HG03460 (cell line): ENCODE results near the gene PXN.
A peak's percentile ranks its signal among the peaks of the same experiment; 100 is the strongest.
"Not testable (repeated sequence)": the region's sequence is repeated elsewhere in the genome, so short reads cannot be mapped to it uniquely, and the experiment has no call there.

Experiments
- ATAC-seq: cut with Tn5 transposase; IDR thresholded peaks from one replicate; pipeline ENCODE4 v1.9.1; 2021; ENCODE audit not compliant: unreplicated experiment

The PXN gene

DNA sequence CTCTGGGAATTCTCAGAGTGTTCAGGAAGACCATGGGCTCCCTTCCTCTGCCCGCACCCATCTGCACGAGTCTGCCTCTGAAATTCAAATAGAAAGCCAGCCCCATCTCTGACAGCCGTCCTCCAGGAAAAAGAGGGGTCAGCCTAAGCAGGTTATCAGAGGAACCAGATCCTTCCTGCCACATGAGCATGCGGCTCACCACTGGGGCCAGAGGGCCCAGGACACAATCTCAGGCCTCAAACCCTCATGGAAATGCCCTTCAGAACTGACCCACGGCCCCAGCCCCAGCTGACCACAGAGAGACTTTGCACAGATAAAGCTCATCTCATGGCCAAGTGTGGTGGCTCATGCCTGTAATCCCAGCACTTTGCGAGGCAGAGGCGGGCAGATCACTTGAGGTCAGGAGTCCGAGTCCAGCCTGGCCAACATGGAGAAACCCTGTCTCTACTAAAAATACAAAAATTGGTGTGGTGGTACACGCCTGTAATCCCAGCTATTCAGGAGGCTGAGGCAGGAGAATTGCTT lies 23.2 kb downstream of the PXN start:
- no peak for ATAC-seq

DNA sequence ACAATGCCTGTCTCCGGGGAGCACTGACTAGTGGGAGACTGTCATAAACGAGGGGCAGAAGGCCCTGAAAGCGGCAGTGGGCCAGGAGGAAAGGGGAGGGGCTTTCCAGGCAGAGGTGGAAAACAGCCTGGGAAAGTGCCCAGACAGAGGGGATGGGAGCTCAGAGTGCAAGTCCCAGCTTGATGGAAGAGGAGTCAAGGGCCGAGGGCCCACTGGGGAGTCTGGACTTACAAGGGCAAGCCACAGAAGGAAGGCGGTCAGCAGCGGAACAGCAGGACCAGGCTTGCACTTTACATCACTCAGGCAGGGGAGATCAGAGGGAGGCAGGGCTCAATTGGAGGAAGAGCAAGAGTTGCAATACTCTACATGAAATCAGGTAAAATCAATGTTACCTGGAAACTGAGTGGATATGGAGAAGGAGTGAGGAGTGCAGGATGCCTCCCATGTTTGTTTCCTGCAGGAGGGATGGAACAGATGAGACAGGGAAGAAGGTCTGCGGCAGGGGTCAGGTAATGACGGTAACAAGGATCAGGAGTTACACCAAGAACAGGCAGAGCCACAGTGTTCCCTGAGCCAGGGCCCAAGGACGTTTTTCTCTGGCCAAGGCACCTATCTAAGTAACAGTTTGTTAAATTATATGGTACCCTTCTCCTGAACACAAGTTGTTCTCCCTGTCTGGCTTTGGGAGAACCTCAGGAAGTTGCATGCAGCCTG lies 23.8 kb downstream of the PXN start:
- ATAC-seq = no peak

DNA sequence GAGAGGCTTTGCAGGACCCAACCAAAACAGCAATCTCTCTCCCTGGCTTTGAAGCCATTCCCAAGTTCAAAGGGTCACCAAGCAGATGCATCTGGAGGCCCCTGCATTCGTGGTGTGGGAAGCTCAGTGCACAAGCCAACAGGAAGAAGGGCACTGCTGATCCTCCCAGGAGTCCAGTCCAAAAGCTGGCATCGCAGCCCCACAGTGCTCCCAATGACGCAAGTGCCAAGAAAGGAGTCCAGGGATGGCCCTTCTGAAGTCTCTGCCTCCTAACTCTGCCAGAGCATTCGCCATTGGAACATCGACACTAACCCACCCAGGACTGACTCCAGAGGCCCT lies 25.1 kb downstream of the PXN start:
- no peak for ATAC-seq

DNA sequence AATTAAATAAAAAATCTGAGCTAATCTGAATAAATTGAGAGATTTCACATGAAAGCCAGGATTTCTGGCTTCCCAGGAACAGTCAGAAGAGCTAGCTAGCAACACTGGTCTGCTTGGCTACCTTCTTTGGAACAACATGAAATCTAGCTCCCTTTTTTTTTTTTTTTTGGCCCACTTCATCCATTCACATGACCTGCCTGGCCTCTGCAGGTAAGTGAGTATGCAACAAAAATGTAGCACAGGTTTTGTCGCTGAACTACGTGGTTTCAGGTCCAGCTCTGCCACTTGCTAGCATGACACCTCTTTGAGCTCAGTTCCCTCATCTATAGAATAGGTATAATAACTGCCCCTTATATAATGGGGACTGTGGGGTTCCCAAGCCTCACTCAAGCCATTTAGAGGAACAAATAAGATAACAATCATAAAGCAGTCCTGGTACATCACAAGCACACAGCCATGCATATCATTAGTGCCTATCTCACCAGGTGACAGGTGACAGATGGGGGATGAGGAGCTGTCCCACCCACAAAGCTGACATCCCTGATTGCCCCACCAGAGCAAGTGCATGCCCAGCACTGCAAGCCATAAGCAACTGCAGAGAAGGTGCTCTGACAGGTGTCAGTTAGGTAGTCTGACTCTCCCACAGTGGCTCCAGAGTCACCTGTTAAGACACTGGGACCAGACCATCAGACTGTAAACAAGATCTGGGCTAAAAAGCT lies 25.6 kb downstream of the PXN start:
- ATAC-seq = no peak

DNA sequence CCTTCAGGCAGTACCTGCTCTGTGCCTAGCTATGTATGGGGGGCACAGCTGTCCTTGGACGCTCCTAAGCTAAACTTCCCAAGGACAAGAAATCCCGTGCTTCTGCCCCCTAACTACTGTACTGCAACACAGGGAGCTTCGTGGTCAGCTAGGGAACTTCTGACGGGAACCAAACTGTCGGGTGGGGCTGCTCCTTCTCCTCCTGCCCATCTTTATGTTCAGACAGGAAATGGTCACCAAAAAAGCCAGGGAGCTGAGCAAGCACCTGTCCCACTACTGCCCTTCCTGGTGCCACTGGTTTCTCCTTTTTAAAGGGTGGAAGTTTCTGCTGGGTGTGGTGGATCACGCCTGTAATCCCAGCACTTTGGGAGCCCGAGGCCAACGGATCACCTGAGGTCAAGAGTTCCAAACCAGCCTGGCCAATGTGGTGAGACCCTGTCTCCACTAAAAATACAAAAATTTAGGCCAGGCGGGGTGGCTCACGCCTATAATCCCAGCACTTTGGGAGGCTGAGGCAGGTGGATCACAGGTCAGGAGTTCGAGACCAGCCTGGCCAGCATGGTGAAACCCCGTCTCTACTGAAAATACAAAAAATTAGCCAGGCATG lies 26.6 kb downstream of the PXN start:
- ATAC-seq = no peak

DNA sequence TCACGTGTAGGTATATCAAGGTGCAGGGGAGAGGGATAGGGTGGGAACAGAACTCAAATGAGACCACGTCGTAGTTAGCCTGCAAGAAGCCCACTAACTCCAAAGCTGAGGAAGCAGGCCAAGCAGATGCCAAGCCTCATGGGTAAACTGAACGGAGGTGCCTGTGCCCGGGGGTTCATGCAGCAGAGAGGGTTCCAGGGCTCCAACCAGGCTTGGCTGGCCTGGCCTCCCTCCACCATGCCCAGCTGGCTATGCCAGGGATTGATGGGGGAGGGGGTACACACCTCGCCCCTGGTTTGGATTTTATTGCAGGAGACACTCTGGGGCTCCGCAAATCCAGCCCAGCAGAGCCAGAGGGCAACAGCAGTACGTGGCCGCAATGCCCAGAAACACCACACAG lies 27.3 kb downstream of the PXN start:
- ATAC-seq = no peak

DNA sequence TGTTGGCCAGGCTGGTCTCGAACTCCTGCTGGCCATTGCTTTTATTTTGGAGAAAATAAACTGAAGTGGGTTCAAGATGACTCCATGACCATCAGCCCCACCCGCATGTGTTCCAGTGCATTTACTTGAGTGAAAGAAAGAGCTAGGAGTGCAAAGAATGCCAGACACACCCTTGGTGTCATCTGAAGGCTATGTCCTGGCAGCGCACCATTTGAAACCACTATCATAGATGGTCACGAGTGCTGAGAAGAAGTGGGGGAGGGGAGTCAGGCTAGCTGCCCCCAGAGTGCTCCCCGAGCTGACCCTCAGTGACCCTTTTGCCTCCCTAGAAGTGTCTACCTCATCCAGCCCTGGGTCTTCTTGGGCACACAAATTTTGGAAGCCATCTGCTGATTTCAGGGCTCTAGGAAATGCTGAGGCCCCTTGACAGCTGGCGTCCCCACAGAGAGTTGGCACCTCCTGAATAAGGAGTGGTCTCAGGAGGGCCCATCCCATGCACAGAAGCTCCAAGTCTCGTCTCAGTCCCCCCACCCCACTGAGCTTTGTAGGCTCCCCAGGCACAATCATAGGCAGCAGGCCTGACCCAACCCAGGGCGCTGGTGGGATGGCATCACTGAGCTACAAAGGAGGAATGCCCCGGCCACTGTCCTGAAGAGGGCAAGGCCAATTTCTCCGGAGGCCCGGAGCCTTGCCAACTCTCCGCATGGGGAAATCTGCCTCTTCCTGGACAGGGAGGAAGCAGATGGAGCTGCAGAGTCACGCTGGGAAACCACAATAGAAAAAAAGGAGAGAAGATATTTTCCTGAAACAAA lies 28.0 kb downstream of the PXN start:
- ATAC-seq = no peak

DNA sequence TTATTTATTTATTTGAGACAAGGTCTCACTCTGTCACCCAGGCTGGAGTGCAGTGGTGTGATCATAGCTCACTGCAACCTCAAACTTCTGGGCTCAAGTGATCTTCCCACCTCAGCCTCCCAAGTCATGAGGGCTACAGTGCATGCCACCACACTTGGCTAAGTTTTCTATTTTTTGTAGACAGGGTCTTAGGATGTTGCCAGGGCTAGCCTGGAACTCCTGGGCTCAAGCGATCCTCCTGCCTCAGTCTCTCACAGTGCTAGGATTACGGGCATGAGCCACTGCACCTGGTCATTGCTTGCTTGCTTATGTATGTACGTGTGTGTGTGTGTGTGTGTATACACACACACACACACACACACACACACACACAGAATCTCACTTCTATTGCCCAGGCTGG lies 28.7 kb downstream of the PXN start:
- not testable (repeated sequence) for ATAC-seq

DNA sequence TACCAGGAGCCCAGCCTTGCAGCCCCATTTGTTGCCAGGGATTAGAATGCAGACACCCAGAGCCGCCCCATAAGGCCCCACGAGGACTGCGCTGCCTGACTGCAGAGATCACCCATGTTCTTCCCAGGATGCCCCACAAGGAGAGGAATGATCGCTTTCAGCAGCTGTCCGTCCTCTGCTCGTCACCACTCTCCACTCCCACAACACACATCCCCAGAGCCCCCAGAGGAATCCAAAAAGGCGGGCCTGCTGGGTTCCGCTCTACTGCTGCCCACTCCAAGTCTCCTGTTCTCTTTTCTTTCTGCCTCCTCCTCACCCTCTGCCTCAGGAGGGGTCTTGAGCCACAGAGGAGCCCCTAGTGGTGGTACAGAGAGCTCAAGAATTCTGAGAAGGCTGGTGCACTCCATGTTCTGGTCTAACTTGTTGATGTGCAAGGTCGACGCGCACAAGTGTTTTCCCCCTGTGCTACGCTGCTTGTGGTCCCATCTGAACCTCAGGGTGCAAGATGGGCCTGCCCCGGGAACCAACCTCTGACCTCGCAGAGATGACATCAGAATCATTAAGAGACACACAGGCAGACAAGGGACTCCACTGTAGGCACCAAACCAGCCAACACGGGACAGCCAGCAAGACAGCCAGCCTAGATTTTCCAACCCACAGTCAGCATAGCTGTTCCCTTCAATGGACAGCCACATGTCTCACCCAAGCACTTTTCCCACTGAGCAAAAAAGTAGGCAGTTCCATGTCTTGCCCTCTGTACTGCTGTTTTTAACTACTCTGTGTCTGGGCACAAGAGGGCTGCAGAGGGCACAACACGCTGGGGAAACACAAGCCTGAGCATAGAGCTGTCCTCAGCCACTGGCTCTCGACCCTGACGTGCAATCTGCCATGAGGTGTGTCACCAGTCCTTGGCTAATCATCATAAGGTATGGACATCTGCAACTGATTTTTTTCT lies 29.9 kb downstream of the PXN start:
- no peak for ATAC-seq

DNA sequence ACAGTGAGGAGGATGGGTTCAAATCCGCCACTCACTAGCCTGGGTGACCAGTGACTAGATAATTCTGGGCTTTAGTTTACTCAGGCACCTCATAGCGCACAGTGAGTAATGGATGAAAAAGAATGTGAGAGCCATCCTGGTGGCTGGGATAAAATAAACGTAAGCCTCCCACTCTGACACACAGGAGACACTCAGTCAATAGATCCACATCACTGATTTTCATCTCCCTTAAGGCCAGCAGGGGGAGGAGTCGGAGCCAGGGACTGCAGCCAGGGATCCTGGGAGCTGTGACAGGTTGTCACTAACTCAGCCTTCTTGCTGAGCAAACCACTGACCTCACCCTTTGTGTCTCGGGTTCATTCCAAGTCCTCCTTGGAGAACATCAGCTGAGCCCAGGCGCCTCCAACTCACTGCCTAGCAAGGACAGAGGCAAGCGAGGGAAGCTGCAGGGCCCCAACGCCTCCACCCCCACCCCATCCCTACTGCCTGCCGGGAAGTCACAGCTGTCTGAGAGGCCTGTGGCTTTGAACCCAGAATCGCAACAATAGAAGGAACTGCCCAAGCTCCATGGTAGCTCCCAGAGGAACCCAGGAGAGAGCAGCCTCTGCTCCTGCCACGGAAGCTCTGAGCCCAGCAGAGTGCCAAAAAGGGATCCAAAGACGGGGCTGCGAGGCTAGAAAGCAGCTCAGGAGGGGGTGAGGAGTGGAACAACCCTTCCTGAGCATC lies 30.7 kb downstream of the PXN start:
- ATAC-seq = no peak

DNA sequence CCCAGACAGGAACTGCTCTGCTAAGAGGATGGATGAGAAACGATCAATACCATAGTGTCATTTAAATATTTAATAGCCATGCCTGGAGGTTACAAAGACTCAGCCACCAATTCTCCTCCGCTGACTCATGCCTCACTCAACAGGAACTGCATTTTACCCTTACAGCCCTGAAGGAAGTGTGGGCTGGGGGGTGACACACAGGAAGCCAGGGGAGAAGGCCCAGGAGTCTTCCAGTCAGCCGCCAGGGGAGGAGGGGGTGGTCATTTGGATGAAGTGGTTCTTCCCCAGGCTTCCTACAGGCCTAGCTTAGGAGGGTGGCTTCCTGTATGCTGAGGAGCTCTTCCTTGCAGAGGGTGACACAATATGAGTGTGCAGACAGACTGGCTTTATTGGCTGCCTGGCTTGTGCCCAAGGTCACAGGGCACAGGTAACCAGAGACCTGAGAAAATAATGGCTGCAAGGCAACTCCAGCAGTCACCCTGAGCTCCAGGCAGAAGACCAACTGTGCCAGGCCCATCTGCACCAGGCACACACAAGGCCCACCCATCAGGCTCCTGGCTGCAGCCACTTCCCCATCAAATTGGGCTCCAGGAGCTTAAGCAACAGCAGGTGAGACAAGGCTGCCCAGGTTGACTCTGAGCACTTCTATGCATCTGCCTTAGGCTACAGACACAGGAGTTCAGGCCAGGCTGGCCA lies 34.1 kb downstream of the PXN start:
- ATAC-seq = no peak

DNA sequence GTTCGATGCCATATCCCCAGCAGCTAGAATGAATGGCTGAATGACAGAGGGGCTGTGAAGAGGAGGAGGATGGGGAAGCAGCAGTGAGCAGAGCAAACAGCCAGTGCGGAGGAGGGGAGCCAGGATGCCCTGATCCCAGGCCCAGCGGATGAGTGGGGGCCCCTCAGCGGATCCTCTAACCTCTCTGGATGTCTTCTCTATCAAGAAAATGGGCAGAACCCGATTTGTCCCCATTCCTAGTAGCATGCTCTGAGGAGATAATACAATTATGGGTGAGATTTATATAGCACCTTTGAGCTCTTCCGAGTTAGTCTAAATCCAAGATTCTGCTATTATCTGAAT lies 34.6 kb downstream of the PXN start:
- no peak for ATAC-seq

DNA sequence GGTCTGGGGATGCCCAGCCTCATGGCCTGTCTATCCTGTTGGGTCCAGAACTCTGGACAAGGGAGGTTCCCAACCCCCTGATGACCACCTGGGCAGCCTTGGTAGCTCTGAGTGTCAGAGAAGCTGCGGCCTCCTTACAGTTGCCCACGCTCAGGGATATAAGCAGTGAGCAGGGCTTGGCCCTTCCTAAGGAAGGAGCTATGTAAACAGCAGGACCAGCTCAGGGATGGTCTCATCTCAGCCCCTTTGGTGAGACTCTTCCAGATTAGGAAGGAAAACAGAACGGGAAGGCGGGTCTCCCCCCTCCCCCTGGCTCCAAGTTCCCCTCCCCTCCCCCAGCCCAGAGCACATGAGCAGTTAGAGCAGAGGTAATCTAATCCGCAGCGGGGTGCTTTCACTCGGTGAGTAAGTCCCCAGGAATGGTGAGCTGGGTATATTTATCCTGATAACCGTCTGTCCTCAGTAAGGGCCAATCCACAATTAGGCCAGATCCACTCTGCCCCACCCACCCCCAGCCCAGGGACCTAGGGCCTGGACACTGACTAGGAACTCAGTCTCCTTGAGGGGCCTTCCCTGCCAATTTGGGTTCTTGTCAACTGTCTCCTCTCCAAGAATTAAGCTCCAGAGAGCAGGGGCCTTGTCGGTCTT lies 35.1 kb downstream of the PXN start:
- ATAC-seq = no peak

DNA sequence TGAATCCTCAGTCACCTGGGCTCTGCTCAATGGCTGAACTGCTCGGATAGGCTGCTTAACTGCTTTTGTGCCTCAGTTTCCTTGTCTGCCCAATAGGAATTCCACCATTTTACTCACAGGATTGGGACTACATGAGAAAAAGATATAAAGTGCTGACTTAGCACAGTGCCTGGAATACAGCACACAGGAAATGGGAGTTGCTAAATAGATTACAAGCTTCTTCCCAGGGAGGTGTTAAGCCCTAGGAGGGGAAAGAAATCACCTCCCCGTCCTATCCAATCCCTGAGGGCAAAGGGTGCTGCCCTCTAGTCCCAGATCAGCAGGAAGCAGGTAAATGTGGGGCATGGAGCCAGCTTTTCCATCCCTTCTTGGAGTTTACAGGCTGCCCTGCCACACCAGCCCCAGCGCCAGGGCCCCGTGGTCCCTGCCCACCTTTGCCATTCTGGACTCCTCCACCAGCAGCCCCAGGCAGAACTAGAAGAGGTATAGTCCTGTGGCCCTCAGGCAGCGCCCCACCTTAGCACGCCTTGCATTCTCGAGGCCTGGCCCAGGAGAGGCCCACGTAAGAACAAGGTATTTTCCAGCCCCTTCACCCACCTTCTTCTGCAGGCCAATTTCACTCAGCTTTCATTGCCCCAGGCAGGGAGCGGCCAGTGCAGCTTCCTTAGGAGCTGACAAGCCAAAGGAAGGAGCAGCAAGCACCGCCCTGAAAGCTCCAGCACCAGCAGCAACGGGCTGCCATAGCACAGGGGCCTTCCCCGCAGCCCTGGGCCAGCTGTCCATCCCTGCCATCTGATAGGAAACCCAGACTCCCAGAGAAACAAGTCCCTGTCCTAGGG lies 35.8 kb downstream of the PXN start:
- no peak for ATAC-seq

DNA sequence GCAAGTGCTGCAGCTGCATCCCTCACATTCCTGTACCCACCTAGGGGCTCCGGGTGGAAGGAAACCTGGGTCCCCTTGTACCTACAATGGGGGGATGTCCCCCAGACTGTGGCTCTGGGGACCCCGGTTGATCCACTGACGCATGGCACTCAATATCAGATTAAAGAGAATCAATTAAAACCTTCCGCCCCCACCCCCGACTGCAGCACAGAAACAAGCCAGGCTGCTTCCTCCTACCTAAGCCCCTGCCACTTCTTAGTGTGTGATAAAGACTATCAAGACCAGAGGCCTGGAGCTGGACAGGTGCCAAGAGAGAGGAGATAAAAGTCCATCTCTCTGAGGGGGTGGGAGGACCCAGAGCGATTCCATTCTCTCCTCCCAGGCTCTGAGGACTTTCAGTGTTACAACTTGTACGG lies 36.5 kb downstream of the PXN start:
- no peak for ATAC-seq

DNA sequence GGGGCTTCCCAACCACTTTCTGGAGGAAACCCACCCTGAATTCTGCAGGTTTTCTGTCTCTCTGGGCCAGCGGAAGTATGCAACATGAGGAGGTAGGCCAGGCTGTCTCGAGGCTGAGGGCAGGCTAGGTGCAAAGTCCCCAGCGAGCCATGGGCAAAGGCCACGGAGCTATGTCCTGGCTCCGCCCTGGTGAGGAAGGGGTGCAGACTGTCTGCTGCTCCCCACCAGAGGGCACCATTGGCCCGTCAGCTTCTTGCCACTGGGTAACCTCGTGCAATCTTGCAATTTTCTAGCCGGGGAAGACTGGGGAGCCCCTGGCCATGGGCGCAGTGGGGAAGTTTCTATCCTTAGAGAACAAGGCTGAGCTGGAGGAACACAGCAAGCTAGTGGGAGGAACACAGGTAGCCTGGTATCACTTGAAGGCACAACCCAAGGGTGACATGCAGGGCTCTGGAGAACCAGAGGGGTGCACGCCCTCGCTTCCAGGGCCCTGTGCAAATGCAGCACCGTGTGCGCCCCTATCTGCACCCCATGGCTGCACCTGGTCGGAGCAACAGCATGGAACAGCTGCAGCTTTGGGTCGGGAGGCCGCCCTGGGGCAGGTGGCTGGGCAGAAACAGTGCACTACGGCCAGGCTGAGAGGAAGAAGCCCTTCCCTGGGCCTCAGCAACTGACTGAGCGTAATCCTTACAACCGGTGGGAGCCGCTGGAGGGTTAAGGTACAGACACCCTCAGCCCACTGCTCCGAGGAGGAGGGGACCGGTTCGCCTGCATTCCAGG lies 37.0 kb downstream of the PXN start:
- ATAC-seq = peak; percentile 66

DNA sequence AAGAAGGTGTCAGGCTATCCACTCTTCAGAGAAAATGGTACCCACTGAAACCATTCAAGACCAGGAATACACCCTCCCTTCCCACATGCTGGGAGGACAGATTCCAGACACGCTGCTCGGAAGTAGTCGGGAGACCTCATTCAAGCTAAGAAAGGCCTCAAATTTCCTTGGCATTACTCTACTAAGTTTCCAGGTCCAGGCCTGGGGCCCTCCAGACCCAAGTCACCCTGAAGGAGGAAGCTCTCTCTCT lies 37.6 kb downstream of the PXN start:
- no peak for ATAC-seq
